SU-DHL-6 (cell line): ENCODE results near the gene PCLO.

Source experiments
- H2AFZ ChIP-seq: fragments of 200-600 bp; sonication (generic); 2 replicates; pipeline ENCODE4 v1.6.1; 2014; ENCODE audit warnings: low read depth, mild to moderate bottlenecking, moderate library complexity, mixed read lengths, antibody characterized with exemption, low read length; ENCODE audit not compliant: severe bottlenecking
- H3F3A ChIP-seq: fragments of 200-600 bp; shearing (Covaris generic); 2 replicates; pipeline ENCODE4 v1.6.0; 2016; ENCODE audit warnings: antibody characterized with exemption, mild to moderate bottlenecking; ENCODE audit not compliant: insufficient read depth
- H3K27ac ChIP-seq: fragments of 200-600 bp; sonication (generic); 2 replicates; pipeline ENCODE4 v1.5.1; 2016; ENCODE audit warnings: low read depth, mild to moderate bottlenecking, low read length, moderate library complexity, mixed read lengths
- H3K27me3 ChIP-seq: fragments of 200-600 bp; sonication (generic), shearing (Covaris generic); 2 replicates; pipeline ENCODE4 v1.6.0; 2014; ENCODE audit warnings: mild to moderate bottlenecking, low read length
- H3K36me3 ChIP-seq: fragments of 200-600 bp; sonication (generic); 2 replicates; pipeline ENCODE4 v1.6.1; 2014; ENCODE audit warnings: mild to moderate bottlenecking, low read length, mixed read lengths
- H3K4me2 ChIP-seq: fragments of 300-600, 200-600 bp; shearing (Covaris generic), sonication (generic); 2 replicates; pipeline ENCODE4 v1.6.0; 2014; ENCODE audit warnings: low read length, low read depth, mild to moderate bottlenecking; ENCODE audit not compliant: poor library complexity, severe bottlenecking
- H3K4me3 ChIP-seq: fragments of 200-600 bp; sonication (generic); 2 replicates; pipeline ENCODE4 v1.5.1; 2014; ENCODE audit warnings: antibody characterized with exemption, low read length, mild to moderate bottlenecking, mixed read lengths; ENCODE audit not compliant: insufficient read depth, poor library complexity, severe bottlenecking
- H3K79me2 ChIP-seq: fragments of 200-600 bp; sonication (generic); 2 replicates; pipeline ENCODE4 v1.6.1; 2014; ENCODE audit warnings: mild to moderate bottlenecking, low read length, moderate library complexity; ENCODE audit not compliant: insufficient read depth
- H3K9ac ChIP-seq: fragments of 200-600 bp; sonication (generic); 2 replicates; pipeline ENCODE4 v1.7.0; 2014; ENCODE audit warnings: mild to moderate bottlenecking, low read length
- H3K9me2 ChIP-seq: fragments of 200-600 bp; sonication (generic); replicated peaks from 2 replicates; pipeline ENCODE4 v1.6.1; 2014; ENCODE audit warnings: low read length; ENCODE audit not compliant: insufficient read depth
- H3K9me3 ChIP-seq: fragments of 200-600 bp; sonication (generic); 2 replicates; pipeline ENCODE4 v1.6.1; 2014; ENCODE audit warnings: low read length, mixed read lengths; ENCODE audit not compliant: insufficient read depth
- H4K20me1 ChIP-seq: fragments of 200-600 bp; sonication (generic); 2 replicates; pipeline ENCODE4 v1.6.1; 2014; ENCODE audit warnings: low read depth, mild to moderate bottlenecking, antibody characterized with exemption, low read length, moderate library complexity, mixed read lengths
- EZH2phosphoT487 ChIP-seq: fragments of 200-600 bp; sonication (generic), shearing (Covaris generic); conservative IDR thresholded peaks from 2 replicates; pipeline ENCODE4 v1.6.1; 2018; ENCODE audit warnings: mild to moderate bottlenecking, antibody characterized with exemption, low read length, moderate library complexity, mixed read lengths
- TF ChIP-seq, protein P1 (sequence below): fragments of 200-600 bp; sonication (generic); IDR thresholded peaks from one replicate; pipeline ENCODE4 v1.5.1; 2017; ENCODE audit warnings: antibody characterized with exemption, mild to moderate bottlenecking, low read length, moderate library complexity; ENCODE audit not compliant: insufficient read depth, poor library complexity, severe bottlenecking

PCLO gene

DNA sequence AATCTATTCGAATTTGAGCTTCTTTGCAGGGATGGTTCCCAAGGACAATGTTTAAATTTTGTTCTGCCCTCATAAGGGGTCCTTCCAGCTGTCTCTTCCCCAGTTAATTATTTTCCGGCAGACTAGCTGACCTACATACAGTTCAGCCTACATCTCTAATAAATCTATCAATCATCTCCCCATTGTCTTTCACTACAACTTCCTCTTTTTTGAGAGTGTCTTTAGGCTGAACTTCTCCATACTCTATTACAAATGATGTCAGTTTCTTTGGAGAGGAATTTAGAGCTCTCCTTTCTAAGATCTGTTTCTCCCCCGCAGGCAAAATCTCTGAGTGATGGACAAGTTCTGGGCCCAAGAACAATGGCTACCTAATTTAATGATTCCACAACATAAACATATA lies 122.2 kb downstream of the PCLO start:
- no peaks in the 10 kb centered on the region for H4K20me1 ChIP-seq
- H3K4me3 ChIP-seq: no peak overlapping the region
- H3K27ac ChIP-seq: no peak overlapping the region
- TF ChIP-seq, protein P1, sequence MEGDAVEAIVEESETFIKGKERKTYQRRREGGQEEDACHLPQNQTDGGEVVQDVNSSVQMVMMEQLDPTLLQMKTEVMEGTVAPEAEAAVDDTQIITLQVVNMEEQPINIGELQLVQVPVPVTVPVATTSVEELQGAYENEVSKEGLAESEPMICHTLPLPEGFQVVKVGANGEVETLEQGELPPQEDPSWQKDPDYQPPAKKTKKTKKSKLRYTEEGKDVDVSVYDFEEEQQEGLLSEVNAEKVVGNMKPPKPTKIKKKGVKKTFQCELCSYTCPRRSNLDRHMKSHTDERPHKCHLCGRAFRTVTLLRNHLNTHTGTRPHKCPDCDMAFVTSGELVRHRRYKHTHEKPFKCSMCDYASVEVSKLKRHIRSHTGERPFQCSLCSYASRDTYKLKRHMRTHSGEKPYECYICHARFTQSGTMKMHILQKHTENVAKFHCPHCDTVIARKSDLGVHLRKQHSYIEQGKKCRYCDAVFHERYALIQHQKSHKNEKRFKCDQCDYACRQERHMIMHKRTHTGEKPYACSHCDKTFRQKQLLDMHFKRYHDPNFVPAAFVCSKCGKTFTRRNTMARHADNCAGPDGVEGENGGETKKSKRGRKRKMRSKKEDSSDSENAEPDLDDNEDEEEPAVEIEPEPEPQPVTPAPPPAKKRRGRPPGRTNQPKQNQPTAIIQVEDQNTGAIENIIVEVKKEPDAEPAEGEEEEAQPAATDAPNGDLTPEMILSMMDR: no peak
- no peak for TF ChIP-seq EZH2phosphoT487
- H2AFZ ChIP-seq: no peak overlapping the region
- H3K9me2 ChIP-seq: no peaks in the 10 kb centered on the region
- H3K4me2 ChIP-seq: no peak overlapping the region
- H3K9ac ChIP-seq: no peak overlapping the region
- no peaks in the 10 kb centered on the region for H3K79me2 ChIP-seq
- no peaks in the 10 kb centered on the region for H3K9me3 ChIP-seq
- no peaks in the 10 kb centered on the region for H3K27me3 ChIP-seq
- no peaks in the 10 kb centered on the region for H3F3A ChIP-seq
- H3K36me3 ChIP-seq: no peaks in the 10 kb centered on the region

DNA sequence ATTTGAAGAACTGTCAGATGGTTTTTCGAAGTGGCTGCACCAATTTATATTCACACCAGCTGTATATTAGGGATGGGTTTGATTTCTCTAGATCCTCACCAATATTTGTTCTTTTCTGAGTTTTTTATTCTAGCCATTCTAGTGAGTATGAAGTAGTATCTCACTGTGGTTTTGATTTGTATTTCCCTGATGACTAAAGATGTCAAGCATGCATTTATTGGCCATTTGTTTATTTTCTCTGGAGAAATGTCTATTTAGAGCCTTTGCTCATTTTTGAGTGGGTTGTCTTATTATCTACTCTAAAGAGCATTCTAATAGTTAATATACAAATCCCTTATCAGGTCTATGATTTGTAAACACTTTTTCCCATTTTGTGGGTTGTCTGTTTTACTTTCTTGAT lies 123.9 kb downstream of the PCLO start:
- H3K27ac ChIP-seq: no peak overlapping the region

DNA sequence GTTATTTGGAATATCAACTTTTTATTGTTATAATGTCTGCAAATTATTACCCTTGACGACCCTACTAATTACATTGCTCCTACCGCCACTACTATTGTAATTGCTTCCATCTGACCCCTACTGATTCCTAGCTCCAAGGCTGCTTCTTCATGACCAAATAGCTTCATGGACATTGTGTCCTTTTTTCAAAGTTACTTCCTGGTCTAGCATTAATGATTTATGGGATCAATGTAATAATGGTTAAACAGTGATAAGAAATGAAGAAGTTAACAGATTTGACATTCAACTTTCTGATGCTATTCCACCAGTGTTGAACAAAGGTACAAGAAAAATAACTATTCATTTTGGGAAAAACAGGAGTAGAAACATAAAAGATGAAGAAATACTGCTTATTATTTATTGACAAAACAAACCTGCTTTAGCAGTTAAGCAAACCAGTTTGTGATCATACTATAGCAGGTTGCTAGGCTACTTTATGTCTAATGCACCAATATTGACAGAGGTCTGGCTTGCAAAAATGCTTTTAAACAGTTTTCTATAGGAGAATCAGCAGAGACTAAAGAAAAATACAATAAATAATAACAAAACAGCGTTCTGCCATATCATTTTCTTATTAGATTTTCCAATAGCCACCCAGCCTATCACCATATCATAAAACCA lies 125.8 kb downstream of the PCLO start:
- no peaks in the 10 kb centered on the region for H3K79me2 ChIP-seq
- H2AFZ ChIP-seq: no peak overlapping the region
- no peak overlapping the region for H3K4me3 ChIP-seq
- no peaks in the 10 kb centered on the region for H3K9me2 ChIP-seq
- no peak overlapping the region for H3K9ac ChIP-seq
- no peaks in the 10 kb centered on the region for H3K9me3 ChIP-seq
- H4K20me1 ChIP-seq: no peaks in the 10 kb centered on the region
- no peaks in the 10 kb centered on the region for H3K36me3 ChIP-seq
- no peak overlapping the region for H3K27ac ChIP-seq
- H3F3A ChIP-seq: no peaks in the 10 kb centered on the region
- TF ChIP-seq, protein P1: no peak
- no peak for TF ChIP-seq EZH2phosphoT487
- H3K27me3 ChIP-seq: no peaks in the 10 kb centered on the region
- no peak overlapping the region for H3K4me2 ChIP-seq

More for the DNA sequence above, 123.9 kb downstream of the PCLO start:
- Histone ChIP-seq H3F3A (no peaks in the 10 kb centered on the region), H3K9ac (no peak overlapping the region), H3K9me2 (no peaks in the 10 kb centered on the region), H3K36me3 (no peaks in the 10 kb centered on the region), H3K4me2 (no peak overlapping the region), H3K9me3 (no peaks in the 10 kb centered on the region), H3K4me3 (no peak overlapping the region), H2AFZ (no peak overlapping the region), H4K20me1 (no peaks in the 10 kb centered on the region), H3K79me2 (no peaks in the 10 kb centered on the region), H3K27me3 (no peaks in the 10 kb centered on the region)
- TF ChIP-seq EZH2phosphoT487: no peak
- TF ChIP-seq, protein P1: no peak
